Hematopoietic multipotent progenitor cell treated with erythropoietin and hydrocortisone succinate and interleukin-3 and kit ligand, for 6 days (in vitro differentiated cells): ENCODE measurements around the gene NETO2.
A peak's percentile ranks its signal among the peaks of the same experiment; 100 is the strongest.
"Not testable (repeated sequence)": the region's sequence is repeated elsewhere in the genome, so short reads cannot be mapped to it uniquely, and the experiment has no call there.

Source experiments
- DNase-seq: peaks from one replicate; pipeline ENCODE4 v3.0.0-alpha.2; 2015

NETO2 gene

GRCh38 chr16:47063011-47063724 is 80.6 kb downstream of the NETO2 start:
- no peak for DNase-seq

DNA sequence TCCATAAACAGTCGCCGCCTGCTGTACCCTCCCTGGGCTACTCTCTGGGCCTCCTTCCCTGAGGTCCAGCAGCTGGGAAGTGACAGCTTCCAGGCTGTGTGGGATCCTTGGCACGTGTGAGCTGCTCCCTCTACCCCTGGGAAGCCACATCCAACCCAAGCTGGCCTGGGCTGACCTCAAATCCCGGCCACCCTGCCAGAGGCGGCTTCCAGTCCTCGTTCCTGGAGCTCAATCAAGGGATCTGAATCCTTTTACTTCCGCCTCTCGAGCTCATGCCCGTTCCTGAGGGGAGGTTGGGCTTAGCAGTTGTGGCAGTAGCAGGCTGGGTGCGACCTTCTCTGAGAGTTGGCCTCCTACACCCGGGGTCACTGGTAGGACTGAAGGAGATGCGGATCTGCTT is 82.5 kb downstream of the NETO2 start:
- DNase-seq, result no peak

DNA sequence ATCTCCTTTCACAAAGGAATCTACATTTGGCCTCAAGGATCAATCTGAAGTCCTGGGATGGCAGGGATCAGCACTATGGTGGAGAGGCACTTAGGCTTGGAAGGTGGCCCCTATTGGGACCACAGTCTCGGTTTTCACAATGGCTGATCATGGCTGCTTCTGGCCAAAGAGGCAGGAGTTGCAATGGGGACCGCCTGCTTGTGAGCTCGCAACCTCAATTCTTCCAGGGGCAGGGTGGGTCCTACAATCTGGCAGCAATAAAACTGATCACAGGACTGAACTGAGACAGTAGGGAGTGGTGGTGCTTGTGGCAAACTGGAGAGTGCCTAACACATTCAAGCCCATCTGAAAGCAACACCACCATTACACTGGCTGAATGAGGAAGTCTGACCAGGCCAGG is 83.1 kb downstream of the NETO2 start:
- no peak for DNase-seq

DNA sequence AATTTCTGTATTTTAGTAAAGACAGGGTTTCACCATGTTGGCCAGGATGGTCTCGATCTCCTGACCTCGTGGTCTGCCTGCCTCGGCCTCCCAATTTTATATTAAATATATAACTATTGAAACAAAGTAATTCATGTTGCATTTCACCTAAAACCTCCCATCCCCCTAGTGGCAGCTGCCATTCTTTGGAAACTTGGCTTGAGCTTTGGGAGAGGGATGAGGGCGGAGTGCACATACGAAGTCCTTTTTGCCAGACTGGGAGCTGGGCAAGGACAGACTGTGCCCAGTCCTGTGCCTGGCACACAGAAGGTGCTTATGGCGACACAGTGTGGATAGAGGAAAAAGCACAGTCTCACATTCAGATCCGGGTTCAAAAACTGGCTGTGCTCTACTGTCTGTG is 83.8 kb downstream of the NETO2 start:
- DNase-seq, result no peak

GRCh38 chr16:47059130-47059529 is 84.6 kb downstream of the NETO2 start:
- not testable (repeated sequence) for DNase-seq

GRCh38 chr16:47058295-47059086 is 85.3 kb downstream of the NETO2 start:
- peak; percentile 14 for DNase-seq

- no peak for DNase-seq
Observed at GRCh38 chr16:47057630-47057993, 86.1 kb downstream of the NETO2 start.

DNA sequence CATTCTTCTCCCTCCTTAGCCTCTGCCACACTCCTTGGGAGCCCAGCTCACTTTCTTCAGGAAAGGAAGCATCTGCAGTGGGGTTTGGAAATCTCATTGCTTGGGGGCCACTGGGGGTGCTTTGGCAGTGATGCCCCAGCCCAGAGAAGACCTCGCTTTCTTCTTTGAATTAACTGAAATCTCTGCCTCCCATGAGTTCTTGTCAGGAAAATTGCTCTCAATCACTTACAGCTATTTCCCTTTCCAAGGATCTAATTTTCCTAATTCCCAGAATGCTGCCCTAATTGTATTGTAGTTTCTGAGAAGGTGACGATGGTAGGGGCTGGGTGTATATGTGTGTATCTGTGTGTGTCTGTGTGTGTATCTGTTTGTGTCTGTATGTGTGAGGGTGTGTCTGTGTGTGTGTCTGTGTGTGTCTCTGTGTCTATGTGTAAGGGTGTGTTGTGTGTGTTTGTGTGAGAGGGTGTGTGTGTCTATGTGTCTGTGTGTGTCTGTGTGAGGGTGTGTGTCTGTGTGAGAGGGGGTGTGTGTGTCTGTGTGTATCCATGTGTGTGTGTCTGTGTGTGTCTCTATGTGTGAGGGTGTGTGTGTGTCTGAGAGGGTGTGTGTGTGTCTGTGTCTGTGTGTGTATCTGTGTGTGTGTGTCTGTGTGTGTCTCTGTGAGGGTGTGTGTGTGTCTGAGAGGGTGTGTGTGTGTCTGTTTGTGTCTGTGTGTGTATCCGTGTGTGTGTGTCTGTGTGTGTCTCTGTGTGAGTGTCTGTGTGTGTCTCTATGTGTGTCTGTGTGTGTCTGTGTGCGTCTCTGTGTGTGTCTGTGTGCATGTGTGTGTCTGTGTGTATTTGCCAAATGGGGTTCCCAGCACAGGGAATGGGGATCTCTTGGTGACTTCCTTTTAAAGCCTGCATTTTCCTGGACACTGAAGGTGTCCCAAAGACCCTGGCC is 86.8 kb downstream of the NETO2 start:
- no peak for DNase-seq

GRCh38 chr16:47056061-47056460 is 87.7 kb downstream of the NETO2 start:
- DNase-seq, result not testable (repeated sequence)

DNA sequence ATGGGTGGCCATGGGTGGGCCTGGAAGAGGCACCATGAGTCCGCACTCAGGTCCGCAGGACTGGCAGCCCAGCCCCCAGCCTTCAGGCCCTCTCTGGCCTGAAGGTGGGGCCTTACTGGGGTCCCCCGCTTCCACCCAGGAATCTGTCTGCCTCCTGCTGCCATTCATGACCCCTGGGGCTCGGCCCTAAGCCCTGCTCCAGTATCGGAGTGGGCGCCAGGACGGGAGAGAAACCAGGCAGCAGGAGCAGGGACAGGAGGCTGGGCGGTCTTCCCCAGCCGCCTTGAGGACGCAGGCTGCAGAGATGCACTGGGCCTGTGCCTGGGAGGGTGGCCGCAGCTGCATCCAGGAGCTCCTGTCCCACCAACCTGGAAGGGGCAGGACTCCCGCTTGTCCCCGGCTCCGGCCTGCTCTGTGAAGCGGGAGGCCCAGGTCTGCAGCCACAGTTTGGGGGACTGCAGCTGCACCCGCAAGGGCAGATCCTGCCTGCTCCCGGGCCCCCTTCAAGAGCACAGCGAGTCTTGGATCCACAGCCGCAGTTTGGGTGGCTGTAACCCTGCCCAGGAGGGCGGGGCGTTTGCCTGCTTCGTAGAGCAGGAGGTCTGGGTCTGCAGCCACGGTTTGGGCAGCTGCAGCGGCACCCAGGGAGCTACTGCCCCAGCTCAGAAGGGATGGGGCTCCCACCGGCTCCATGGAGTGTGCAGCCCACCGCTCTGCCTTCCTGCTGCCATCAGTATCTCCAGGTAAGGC is 88.4 kb downstream of the NETO2 start:
- DNase-seq, result no peak

GRCh38 chr16:47054306-47054705 is 89.4 kb downstream of the NETO2 start:
- DNase-seq, result no peak

- DNase-seq, result no peak
Observed at GRCh38 chr16:47053895-47054294, 89.8 kb downstream of the NETO2 start.

- no peak for DNase-seq
Observed at GRCh38 chr16:47052666-47053640, 90.8 kb downstream of the NETO2 start.

- DNase-seq, result no peak
Observed at GRCh38 chr16:47051031-47051430, 92.7 kb downstream of the NETO2 start.

- DNase-seq, result no peak
Observed at GRCh38 chr16:47049901-47050583, 93.7 kb downstream of the NETO2 start.

DNA sequence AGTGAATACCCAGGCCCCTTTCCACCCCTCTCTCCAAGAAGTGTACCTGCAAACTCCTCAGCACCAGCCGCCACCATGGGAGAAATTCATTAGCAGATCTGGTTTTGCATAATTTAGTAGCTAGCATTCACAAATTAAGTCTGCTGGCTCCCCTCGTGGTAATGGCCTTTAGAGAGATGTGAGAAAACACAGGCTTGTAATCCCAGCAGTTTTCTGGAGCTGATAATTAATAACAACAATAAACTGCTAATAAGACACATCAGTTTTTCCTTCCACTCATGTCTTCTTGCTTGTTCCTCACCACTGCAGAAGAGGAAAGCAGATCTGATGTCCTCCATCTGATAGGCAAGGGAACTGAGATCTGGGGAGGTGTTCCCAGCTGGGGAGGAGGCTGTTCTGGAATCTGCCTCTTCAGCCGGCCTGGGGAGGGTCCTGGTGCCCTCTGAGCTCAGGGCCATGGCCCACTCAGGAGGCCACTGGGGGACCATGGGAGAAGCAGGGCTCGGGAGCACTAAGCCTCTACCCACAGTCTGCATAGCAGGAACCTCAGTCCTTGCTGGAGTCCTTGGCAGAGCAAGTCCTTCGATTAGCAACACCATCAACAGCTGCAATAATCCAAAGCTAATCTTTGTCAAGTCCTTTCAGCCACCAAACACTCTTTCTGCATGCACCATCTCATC is 96.1 kb downstream of the NETO2 start:
- no peak for DNase-seq

- DNase-seq, result no peak
Observed at GRCh38 chr16:47046726-47047523, 96.8 kb downstream of the NETO2 start.

DNA sequence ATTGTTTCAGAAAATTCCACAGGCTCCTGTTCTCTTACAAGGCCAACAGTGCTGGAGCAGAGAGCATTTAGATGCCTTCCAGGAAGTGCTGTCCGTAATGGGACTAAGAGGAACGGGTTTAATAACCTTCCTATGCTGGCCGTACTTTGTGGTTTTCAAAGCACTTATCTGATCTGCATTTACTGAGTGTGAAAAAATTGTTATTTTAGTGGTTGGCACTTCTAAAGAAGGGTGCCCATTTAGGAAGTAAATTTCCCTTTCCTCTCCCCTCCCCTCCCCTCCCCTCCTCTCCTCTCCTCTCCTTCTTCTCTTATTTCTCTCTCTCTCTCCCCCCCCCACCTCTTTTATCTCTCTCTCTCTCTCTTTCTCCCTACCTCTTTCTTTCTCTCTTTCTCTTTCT is 98.3 kb downstream of the NETO2 start:
- DNase-seq, result peak; percentile 73

DNA sequence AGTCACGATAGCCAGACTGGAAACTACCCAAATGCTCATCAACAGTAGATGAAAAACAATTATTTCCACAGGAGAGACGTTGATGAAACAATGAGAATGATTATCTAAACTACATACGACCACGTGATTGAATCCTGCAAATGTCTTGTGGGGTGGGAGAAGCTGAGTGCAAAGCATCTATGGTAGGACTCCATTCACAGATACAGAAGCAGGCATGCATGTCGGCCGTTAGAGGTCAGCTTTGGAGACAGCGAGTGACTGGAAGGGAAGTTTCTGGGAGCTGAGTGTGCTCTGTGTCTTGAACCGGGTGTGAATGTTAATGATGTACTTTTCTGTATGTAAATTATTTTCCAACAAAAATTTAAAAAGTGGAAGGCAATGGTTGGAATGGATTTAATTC is 98.7 kb downstream of the NETO2 start:
- peak; percentile 39 for DNase-seq
